ENCODE measurements around the gene KRT2.
"Not testable (repeated sequence)": the region's sequence is repeated elsewhere in the genome, so short reads cannot be mapped to it uniquely, and the experiment has no call there.

KRT2 gene

GRCh38 chr12:52685406-52685890 lies 33.4 kb upstream of the KRT2 start:
- in situ Hi-C loops (cut with HindIII; ENCODE audit: low sequenced_read_pairs) = no loop called here

- in situ Hi-C loops (cut with HindIII; ENCODE audit: low sequenced_read_pairs) = no loop called here
Measured at GRCh38 chr12:52684431-52684830, 32.4 kb upstream of the KRT2 start.

- in situ Hi-C loops (cut with HindIII; ENCODE audit: low sequenced_read_pairs) = no loop called here
Measured at GRCh38 chr12:52683575-52684300, 31.7 kb upstream of the KRT2 start.

- in situ Hi-C loops (cut with HindIII; ENCODE audit: low sequenced_read_pairs) = no loop called here
Measured at GRCh38 chr12:52682938-52683574, 31.0 kb upstream of the KRT2 start.

- in situ Hi-C loops (cut with HindIII; ENCODE audit: low sequenced_read_pairs) = no loop called here
Measured at GRCh38 chr12:52682381-52682660, 30.3 kb upstream of the KRT2 start.

GRCh38 chr12:52681526-52682380 lies 29.7 kb upstream of the KRT2 start:
- in situ Hi-C loops (cut with HindIII; ENCODE audit: low sequenced_read_pairs) = no loop called here

GRCh38 chr12:52680363-52680762 lies 28.4 kb upstream of the KRT2 start, which contains the start of gene KRT1:
TSS of gene KRT1 (minus strand) at chr12:52680407. CDS start at chr12:52680348, 59 bp downstream.
- in situ Hi-C loops (cut with HindIII; ENCODE audit: low sequenced_read_pairs) = no loop called here

GRCh38 chr12:52679875-52680274 lies 27.9 kb upstream of the KRT2 start:
- in situ Hi-C loops (cut with HindIII; ENCODE audit: low sequenced_read_pairs) = no loop called here

- in situ Hi-C loops (cut with HindIII; ENCODE audit: low sequenced_read_pairs) = no loop called here
Measured at GRCh38 chr12:52677671-52678070, 25.7 kb upstream of the KRT2 start.

GRCh38 chr12:52677126-52677525 lies 25.1 kb upstream of the KRT2 start:
- in situ Hi-C loops (cut with HindIII; ENCODE audit: low sequenced_read_pairs) = no loop called here

GRCh38 chr12:52676163-52676562 lies 24.2 kb upstream of the KRT2 start:
- in situ Hi-C loops (cut with HindIII; ENCODE audit: low sequenced_read_pairs) = no loop called here

GRCh38 chr12:52675301-52675701 lies 23.3 kb upstream of the KRT2 start:
- in situ Hi-C loops (cut with HindIII; ENCODE audit: low sequenced_read_pairs) = no loop called here

- in situ Hi-C loops (cut with HindIII; ENCODE audit: low sequenced_read_pairs) = no loop called here
Measured at GRCh38 chr12:52674433-52674775, 22.4 kb upstream of the KRT2 start.

- in situ Hi-C loops (cut with HindIII; ENCODE audit: low sequenced_read_pairs) = no loop called here
Measured at GRCh38 chr12:52673713-52674432, 21.9 kb upstream of the KRT2 start.

- in situ Hi-C loops (cut with HindIII; ENCODE audit: low sequenced_read_pairs) = no loop called here
Measured at GRCh38 chr12:52673217-52673616, 21.2 kb upstream of the KRT2 start.

- in situ Hi-C loops (cut with HindIII; ENCODE audit: low sequenced_read_pairs) = no loop called here
Measured at GRCh38 chr12:52672321-52672933, 20.4 kb upstream of the KRT2 start.

- in situ Hi-C loops (cut with HindIII; ENCODE audit: low sequenced_read_pairs) = no loop called here
Measured at GRCh38 chr12:52670961-52671360, 18.9 kb upstream of the KRT2 start.

GRCh38 chr12:52670506-52670905 lies 18.5 kb upstream of the KRT2 start:
- in situ Hi-C loops (cut with HindIII; ENCODE audit: low sequenced_read_pairs) = no loop called here

GRCh38 chr12:52669941-52670340 lies 17.9 kb upstream of the KRT2 start:
- in situ Hi-C loops (cut with HindIII; ENCODE audit: low sequenced_read_pairs) = not testable (repeated sequence)

- in situ Hi-C loops (cut with HindIII; ENCODE audit: low sequenced_read_pairs) = no loop called here
Measured at GRCh38 chr12:52669426-52669825, 17.4 kb upstream of the KRT2 start.

GRCh38 chr12:52667931-52668330 lies 15.9 kb upstream of the KRT2 start:
- in situ Hi-C loops (cut with HindIII; ENCODE audit: low sequenced_read_pairs) = no loop called here

Data from endothelial cell of hepatic sinusoid (primary cell).